ENCODE data around the gene ERICH4. TPM values are rescaled to one million over a fixed set of nuclear protein-coding genes. Genes with fewer than 3 reads are reported as not detected.
"Not testable (repeated sequence)": the region's sequence is repeated elsewhere in the genome, so short reads cannot be mapped to it uniquely, and the experiment has no call there.

The ERICH4 gene
- total RNA-seq, 1 donor from 2014 or later = not detected

- ATAC-seq = peak; percentile 25
- peak overlapping the region; percentile 32 for H3K4me3 ChIP-seq
Measured at GRCh38 chr19:41478875-41479756, 36.2 kb downstream of the ERICH4 start.

GRCh38 chr19:41479757-41480191 lies 36.8 kb downstream of the ERICH4 start:
- ATAC-seq = peak; percentile 64
- H3K27me3 ChIP-seq = peaks cover 7% of the 10 kb centered on the region

More at GRCh38 chr19:41478875-41479756, 36.2 kb downstream of the ERICH4 start:
- H3K9me3 ChIP-seq = no peaks in the 10 kb centered on the region
- TF ChIP-seq CTCF (IDR thresholded peaks at IDR 0.05) = no peak
- intact Hi-C loops (cut with DNase I) = no loop called here
- no peaks in the 10 kb centered on the region for H3K36me3 ChIP-seq
- peaks cover 7% of the 10 kb centered on the region for H3K27me3 ChIP-seq
- peaks cover 9% of the 10 kb centered on the region for H3K4me1 ChIP-seq
- DNase-seq = no peak
- H3K27ac ChIP-seq = peak overlapping the region; percentile 40

GRCh38 chr19:41480336-41480735 lies 37.4 kb downstream of the ERICH4 start:
- TF ChIP-seq CTCF (IDR thresholded peaks at IDR 0.05) = no peak
- intact Hi-C loops (cut with DNase I) = no loop called here
- no peaks in the 10 kb centered on the region for H3K9me3 ChIP-seq
- H3K27me3 ChIP-seq = peaks cover 7% of the 10 kb centered on the region
- H3K4me1 ChIP-seq = peaks cover 7% of the 10 kb centered on the region
- H3K4me3 ChIP-seq = no peak overlapping the region
- ATAC-seq = no peak
- no peak for DNase-seq
- H3K27ac ChIP-seq = peak overlapping the region; percentile 8
- H3K36me3 ChIP-seq = no peaks in the 10 kb centered on the region

More at GRCh38 chr19:41479757-41480191, 36.8 kb downstream of the ERICH4 start:
- H3K27ac ChIP-seq = peak overlapping the region; percentile 8
- H3K9me3 ChIP-seq = no peaks in the 10 kb centered on the region
- intact Hi-C loops (cut with DNase I) = no loop called here
- no peaks in the 10 kb centered on the region for H3K36me3 ChIP-seq
- no peak for DNase-seq
- no peak for TF ChIP-seq CTCF (IDR thresholded peaks at IDR 0.05)
- peaks cover 9% of the 10 kb centered on the region for H3K4me1 ChIP-seq
- no peak overlapping the region for H3K4me3 ChIP-seq

GRCh38 chr19:41484822-41485221 lies 41.9 kb downstream of the ERICH4 start:
- ATAC-seq = no peak
- intact Hi-C loops (cut with DNase I) = no loop called here
- Histone ChIP-seq H3K27me3 (peaks cover 7% of the 10 kb centered on the region), H3K4me3 (no peak overlapping the region), H3K27ac (no peak overlapping the region), H3K4me1 (no peaks in the 10 kb centered on the region), H3K9me3 (no peaks in the 10 kb centered on the region), H3K36me3 (no peaks in the 10 kb centered on the region)
- TF ChIP-seq CTCF (IDR thresholded peaks at IDR 0.05) = no peak
- DNase-seq = no peak

- H3K4me3 ChIP-seq; H3K27ac ChIP-seq; ATAC-seq; DNase-seq; H3K4me1 ChIP-seq; intact Hi-C loops (cut with DNase I); H3K27me3 ChIP-seq; H3K36me3 ChIP-seq; H3K9me3 ChIP-seq: not testable (repeated sequence)
Measured at GRCh38 chr19:41486953-41487352, 44.0 kb downstream of the ERICH4 start.

- no peak for DNase-seq
- no peaks in the 10 kb centered on the region for H3K36me3 ChIP-seq
- H3K9me3 ChIP-seq = no peaks in the 10 kb centered on the region
- H3K27ac ChIP-seq = no peak overlapping the region
- peaks cover 4% of the 10 kb centered on the region for H3K27me3 ChIP-seq
- intact Hi-C loops (cut with DNase I) = no loop called here
- no peak for ATAC-seq
- H3K4me3 ChIP-seq = no peak overlapping the region
- no peak for TF ChIP-seq CTCF (IDR thresholded peaks at IDR 0.05)
- no peaks in the 10 kb centered on the region for H3K4me1 ChIP-seq
Measured at GRCh38 chr19:41492843-41493242, 49.9 kb downstream of the ERICH4 start.
